OCI-M1 (cell line): ENCODE measurements around the gene DEGS2.
"Not testable (repeated sequence)": the region's sequence is repeated elsewhere in the genome, so short reads cannot be mapped to it uniquely, and the experiment has no call there.

ENCODE experiments used
- DNase-seq: peaks from one replicate; lab custom pipeline; 2025; lab: John Stamatoyannopoulos, UW

The DEGS2 gene

DNA sequence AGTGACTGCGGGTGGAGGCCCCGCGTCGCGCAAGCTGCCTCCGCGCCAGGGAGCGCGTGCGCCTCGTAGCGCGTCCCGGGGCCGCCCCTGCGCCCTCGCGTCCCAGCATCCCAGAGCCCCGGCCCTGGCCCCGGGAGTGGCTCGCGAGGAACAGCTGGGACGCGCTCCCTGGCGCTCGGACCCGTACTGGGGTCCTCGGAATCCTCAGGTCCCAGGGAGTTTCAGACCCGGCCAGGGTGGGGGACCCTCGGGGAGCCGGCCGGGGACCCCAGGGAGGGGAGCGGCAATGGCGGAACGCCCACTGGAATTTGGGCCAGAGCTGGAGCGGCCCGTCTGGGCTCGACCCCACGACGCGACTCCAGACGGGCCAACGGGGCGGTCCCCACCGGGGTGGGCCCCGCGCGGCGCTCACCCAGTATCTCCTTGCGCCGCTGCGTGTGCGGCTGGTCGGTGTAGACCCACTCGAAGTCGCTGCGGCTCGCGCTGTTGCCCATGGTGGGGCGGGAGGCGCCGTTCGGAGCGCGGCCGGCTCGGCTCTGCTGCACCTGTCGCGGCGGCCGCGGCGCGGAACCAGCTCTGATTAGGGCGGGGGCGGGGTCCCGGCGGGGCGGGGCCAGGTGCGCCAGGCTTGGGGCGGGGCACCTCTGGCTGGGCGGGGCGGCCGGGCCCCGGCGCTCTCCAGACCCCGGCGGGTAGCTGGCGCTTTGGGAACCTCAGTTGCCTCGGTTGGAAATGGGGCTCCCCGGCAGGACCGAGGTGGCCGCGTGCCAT lies at the start of gene DEGS2:
Gene DEGS2 (minus strand): TSS at position 552 of the 771 bp plus-strand sequence. CDS start 58 bp downstream, at position 494.
- DNase-seq = no peak

GRCh38 chr14:100208136-100208535 lies 48.7 kb upstream of the DEGS2 start:
- not testable (repeated sequence) for DNase-seq

DNA sequence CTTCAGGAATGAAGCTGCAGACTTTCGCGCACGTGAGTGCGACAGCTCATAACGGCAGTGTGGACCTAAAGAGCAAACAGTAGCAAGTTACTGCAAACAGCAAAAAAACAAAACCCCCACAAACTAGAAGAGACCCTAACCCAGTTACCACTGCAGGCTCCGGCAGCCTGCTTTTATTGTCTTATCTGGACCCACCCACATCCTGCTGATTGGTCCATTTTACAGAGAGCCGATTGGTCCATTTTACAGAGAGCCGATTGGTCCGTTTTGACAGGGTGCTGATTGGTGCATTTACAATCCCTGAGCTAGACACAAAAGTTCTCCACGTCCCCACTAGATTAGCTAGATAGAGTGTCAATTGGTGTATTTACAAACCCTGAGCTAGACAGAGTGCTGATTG lies 48.1 kb upstream of the DEGS2 start:
- DNase-seq = not testable (repeated sequence)

DNA sequence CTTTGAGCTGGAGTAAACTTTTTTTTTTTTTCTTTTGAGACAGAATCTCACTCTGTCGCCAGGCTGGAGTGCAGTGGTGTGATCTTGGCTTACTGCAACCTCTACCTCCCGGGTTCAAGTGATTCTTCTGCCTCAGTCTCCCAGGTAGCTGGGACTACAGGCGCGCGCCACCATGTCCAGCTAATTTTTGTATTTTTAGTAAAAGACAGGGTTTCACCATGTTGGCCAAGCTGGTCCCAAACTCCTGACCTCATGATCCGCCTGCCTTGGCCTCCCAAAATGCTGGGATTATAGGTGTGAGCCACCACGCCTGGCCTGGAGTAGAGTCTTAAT lies 45.4 kb upstream of the DEGS2 start:
- DNase-seq = not testable (repeated sequence)

DNA sequence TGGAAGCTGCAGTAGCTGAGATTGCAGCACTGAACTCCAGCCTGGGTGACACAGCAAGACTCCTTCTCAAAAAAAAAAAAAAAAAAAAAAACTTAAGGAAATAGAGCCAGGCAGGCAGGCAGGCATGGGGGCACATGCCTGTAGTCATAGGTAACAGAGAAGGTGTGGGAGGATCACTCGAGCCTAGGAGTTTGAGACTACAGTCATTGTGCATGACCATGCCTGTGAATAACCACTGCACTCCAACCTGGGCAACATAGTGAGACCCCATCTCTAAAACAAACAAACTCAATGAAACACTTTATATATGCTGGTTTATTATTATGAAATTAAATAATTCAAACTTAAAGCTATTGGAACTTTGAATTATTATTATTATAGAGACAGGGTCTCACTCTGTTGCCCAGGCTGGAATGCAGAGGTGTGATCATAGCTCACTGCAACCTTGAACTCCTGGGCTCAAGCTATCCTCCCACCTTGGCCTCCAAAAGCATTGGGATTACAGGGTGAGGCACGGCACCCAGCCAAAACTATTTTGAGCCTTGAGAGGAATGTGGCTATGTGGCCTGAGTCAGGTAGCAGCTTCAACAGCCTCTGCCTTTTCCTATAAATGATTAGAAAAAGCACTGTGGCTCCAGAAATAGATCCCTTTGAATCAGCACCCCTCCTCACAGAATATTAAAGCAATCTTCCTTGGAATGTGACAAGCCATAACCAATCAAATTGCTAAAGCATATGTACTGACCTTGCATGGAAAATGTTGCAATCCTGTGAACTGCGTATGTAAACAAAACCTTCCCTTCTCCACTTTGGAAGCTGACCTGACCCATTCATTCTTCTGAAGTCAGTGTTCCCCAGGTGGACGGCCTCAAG lies 44.8 kb upstream of the DEGS2 start:
- no peak for DNase-seq

DNA sequence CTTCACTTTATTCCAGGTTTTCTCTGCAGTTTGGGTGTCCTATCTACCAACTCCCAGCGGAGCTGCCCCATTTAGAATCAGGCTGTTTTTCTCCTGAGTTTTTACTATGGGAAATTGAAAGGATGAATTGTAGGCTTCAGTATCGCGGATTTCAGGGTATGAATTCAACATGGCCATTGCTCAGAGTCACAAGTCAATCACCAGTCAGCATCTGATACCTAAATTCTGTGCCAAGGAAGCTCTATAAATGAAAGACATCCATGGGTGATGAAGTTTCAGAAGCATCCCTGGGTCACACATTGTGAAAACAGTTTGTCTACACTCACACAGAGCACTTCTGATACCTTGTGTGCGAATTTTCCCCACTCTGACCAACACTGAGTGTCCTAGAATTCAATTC lies 43.7 kb upstream of the DEGS2 start:
- DNase-seq = no peak

GRCh38 chr14:100202712-100203111 lies 43.3 kb upstream of the DEGS2 start:
- DNase-seq = no peak

GRCh38 chr14:100201701-100202100 lies 42.3 kb upstream of the DEGS2 start:
- no peak for DNase-seq

GRCh38 chr14:100200311-100200710 lies 40.9 kb upstream of the DEGS2 start:
- DNase-seq = no peak

GRCh38 chr14:100199240-100199860 lies 39.9 kb upstream of the DEGS2 start:
- no peak for DNase-seq

DNA sequence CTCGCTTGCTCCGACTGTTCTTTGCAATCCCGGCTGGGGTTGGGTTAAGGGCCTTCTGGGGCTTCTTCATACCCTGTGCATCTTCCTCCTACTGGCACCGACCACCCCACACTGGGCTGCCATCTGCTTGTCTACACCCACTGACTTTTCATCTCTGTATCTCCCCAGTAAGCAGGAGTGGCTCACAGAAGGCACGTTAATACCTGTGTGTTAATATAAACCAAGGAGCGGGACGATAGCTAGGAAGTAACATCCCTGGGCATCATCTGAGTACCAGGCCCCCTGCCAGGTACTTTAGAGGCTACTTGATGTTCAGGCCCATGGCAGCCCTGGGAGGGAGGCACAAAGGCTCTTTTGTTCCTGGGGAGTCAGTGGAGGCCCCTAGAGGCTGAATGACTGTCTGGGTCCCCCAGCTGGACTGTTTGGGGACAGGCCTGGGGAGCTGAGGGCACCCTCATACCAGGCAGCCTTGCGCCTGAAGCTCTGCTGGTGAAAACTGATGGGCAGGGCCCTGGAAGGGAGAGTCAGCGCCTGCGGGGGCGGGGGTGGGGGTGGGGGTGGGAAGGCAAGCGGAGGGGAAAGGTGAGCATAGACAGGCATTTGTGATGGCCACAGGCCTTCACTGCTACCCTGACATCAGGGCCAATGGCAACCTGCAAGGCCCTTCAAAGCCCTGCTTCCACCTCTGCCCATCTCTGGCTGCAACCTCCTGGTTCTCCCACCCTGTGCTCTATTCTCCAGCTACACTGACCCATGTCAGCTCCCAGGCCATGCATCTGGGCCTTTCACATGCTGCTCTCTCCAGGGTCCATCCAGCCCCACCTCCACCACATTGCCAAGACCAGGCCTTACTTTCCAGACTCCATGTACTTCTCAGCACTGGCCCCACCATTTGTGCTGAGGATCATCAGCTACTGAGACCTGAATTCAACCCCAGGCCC lies 34.2 kb upstream of the DEGS2 start:
- no peak for DNase-seq

DNA sequence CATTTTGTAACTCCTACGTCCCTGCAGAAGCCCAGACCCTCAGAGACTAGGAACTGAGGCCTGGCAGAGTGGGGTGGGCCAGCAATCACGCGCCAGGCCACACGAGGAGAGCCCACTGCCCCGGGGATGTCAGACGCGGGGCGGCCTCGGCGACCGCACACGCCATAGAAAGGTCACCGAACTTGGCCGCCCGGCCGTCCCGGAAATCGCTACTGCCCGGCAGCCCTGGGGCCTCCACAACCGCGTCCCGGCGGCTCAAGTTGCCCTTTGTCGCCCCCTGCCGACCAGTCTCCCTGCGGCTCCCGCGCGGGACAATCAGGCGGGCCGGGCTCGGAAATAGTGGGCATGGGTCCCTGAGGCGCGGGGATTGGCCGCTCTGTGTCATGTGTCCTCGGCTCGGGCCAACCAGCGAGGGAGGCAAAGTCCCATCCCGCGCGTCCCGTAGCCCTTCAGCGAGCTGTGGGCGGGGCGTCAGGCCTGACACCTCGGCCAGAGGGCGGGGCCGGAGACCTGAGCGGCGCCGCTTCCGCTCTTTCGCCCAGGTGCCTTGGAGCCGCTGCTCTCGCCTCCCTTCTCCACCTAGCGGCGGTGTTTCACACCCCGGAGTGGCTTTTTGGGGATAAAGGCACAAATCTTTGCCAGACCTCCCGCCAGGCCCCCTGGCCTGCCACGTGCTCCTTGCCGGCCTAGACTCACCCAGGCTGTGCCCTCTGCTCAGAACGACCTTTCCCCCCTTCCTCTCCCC lies 33.4 kb upstream of the DEGS2 start:
- DNase-seq = peak; percentile 98

GRCh38 chr14:100192250-100192671 lies 32.8 kb upstream of the DEGS2 start:
- no peak for DNase-seq

DNA sequence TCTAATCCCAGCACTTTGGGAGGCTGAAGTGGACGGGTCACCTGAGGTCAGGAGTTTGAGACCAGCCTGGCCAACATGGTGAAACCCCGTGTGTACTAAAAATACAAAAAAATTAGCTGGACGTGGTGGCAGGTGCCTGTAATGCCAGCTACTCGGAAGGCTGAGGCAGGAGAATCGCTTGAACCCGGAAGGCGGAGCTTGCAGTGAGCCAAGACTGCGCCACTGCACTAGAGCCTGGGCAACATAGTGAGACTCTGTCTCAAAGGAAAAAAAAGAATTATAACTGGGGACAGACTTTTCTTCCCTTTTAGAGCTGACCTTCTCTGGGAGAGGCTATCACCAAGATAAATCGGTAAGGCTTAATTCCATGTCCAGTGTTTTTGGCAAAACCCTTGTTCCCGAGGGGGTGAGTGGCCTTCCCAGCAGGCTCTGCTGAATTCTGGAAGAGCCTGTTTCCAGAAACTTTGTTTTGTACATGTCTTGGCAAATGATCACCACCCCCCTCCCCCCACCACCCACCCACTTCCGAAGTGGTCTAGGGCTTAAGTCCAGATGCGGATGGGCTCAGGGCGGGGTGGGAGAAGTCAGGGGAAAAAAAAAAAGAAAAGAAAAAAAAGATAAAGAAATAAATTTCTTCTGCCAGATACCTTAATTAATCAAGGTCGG lies 32.3 kb upstream of the DEGS2 start:
- no peak for DNase-seq

DNA sequence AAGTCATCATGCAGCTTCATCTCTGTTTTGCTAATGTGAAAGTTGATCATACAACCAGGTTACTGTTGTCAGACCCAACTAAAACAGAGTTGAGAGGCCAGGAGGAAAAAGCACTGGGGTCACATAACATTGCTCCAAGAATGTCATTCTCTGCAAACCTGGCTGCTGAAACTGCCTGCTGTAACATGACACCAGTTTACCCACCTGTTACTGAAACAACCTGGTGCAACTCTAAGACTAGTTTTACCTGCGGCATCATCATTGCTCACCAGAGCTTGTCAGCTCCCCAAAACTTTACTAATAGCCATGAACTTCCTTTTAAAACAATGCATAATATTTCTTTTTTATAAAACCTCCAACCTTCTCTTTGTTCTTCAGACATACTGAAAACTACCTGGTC lies 30.7 kb upstream of the DEGS2 start:
- no peak for DNase-seq

DNA sequence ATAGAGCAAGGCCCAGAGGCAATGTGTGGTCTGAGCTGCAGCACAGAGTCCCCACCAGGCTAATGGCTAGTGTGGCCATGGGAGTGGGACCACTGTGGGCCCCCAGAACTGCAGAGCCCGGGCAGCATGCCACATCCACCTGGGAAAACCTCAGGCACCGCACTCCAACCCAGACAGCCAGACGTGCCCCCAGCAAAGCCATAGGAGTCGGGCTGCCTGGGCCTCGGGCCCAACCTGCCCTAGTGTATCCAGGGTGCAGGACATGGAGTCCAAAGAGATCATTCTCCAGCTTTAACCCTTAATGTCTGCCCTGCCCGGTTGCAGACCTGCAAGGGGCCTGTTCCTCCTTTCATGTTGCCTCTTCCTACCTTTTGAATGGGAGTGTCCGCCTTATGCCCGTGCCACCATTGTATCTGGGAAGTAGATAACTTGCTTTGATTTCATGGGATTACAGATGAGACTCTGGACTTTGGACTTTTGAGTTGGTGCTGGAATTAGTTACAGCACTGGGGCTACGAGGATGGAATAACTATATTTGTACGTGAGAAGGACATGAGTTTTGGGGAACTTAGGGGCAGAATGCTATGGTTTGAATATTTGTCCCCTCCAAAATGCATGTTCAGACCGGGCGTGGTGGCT lies 29.1 kb upstream of the DEGS2 start:
- no peak for DNase-seq

- no peak for DNase-seq
Observed at GRCh38 chr14:100187247-100187833, 27.9 kb upstream of the DEGS2 start.

GRCh38 chr14:100181876-100182551 lies 22.6 kb upstream of the DEGS2 start:
- not testable (repeated sequence) for DNase-seq

DNA sequence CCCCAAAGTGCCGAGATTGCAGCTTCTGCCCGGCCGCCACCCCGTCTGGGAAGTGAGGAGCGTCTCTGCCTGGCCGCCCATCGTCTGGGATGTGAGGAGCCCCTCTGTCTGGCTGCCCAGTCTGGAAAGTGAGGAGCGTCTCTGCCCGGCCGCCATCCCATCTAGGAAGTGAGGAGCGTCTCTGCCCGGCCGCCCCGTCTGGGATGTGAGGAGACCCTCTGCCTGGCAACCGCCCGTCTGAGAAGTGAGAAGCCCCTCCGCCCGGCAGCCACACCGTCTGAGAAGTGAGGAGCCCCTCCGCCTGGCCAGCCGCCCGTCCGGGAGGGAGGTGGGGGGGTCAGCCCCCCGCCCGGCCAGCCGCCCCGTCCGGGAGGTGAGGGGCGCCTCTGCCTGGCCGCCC lies 21.2 kb upstream of the DEGS2 start:
- DNase-seq = not testable (repeated sequence)
